NCI-H1105 (cell line): Measurements from ENCODE around the gene PAXIP1.
"Not testable (repeated sequence)": the region's sequence is repeated elsewhere in the genome, so short reads cannot be mapped to it uniquely, and the experiment has no call there.

Experiments
- DNase-seq: peaks from one replicate; lab custom pipeline; 2025; lab: John Stamatoyannopoulos, UW

The PAXIP1 gene

DNA sequence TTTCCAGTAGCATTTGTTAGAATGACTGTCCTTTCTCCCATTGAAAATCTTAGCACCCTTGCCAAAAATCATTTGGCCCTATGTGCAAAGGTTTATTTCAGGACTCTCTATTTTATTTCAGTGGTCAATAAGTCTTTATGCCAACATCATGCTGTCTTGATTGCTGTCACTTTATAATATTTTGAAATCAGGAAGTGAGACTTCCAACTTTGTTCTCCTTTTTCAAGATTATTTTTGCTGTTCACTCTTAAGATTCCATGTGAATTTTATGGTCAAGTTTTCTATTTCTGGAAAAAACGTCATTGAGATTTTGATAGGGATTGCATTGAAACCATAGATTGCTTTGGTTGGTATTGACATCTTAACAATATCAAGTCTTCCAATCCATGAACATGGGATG, 65.1 kb downstream of the PAXIP1 start:
- no peak for DNase-seq

DNA sequence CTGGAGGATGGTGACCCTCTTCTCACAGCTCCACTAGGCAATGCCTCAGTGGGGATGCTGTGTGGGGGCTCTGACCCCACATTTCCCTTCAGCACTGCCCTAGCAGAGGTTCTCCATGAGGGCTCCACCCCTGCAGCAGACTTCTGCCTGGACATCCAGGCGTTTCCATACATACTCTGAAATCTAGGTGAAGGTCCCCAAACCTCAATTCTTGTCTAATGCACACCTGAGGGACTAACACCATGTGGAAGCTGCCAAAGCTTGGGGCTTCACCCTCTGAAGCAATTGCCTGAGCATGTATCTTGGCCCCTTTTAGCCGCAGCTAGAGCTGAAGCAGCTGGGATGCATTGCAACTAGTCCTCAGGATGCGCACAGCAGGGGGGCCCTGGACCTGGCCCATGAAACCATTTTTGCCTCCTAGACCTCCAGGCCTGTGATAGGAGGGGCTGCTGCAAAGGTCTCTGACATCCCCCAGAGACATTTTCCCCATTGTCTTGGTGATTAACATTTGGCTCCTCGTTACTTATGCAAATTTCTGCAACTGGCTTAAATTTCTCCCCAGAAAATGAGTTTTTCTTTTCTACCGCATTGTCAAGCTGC, 68.5 kb downstream of the PAXIP1 start:
- DNase-seq: not testable (repeated sequence)

GRCh38 chr7:154931906-154932305, 71.0 kb downstream of the PAXIP1 start:
- no peak for DNase-seq

DNA sequence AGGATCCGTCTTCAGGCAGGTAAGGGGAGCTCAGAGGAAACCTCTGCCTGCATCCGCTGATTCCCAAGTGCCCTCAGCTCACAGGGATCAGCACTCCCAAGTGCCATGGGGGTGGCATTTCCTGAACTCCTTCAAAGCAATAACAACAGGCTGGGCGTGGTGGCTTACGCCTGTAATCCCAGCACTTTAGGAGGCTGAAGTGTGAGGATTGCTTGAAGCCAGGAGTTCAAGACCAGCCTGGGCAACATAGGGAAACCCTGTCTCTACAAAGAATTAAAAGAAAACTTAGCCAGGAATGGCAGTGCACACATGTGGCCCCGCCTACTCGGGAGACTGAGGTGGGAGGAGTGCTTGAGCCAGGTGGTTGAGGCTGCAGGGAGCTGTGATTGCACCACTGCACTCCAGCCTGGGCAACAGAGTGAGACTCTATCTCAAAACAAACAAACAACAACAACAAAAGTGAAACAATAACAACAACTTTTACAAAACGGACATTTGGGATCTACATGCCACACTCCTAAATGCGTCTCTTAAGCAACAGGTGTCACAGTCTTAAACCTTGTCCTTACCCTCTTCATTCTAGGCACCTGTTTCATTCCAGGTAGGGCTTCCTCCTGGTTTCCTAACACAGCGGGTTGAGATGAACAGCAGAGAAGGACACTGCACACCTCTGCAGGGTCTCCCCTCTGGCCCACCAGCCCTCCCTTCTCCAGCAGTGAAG, 73.8 kb downstream of the PAXIP1 start:
- no peak for DNase-seq

- peak; percentile 55 for DNase-seq
Measured at GRCh38 chr7:154928136-154929005, 74.6 kb downstream of the PAXIP1 start.

- peak; percentile 84 for DNase-seq
Measured at GRCh38 chr7:154927624-154928125, 75.2 kb downstream of the PAXIP1 start.

GRCh38 chr7:154922472-154922871, 80.5 kb downstream of the PAXIP1 start:
- not testable (repeated sequence) for DNase-seq

GRCh38 chr7:154919344-154920225, 83.3 kb downstream of the PAXIP1 start:
- DNase-seq: no peak

DNA sequence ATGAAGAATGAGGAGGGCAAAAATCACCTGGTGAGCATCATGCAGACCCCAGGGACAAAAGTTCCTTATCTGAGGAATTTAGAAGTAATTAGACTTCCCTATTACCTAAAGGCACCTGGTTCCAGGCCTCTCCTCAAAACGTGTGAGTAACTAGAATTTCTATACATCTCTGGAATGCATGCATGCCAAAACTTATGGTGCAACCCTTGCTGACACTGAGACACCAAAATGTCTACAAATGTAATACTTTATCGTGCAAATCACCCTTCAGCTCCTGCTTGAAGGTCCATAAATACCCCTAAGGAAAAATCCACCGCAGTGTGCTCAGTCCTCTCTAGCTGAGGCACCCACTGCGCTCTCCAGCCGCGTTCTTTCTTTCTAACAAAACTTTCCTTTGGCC, 84.2 kb downstream of the PAXIP1 start:
- DNase-seq: no peak

GRCh38 chr7:154918266-154918665, 84.7 kb downstream of the PAXIP1 start:
- DNase-seq: no peak

- no peak for DNase-seq
Measured at GRCh38 chr7:154917808-154918160, 85.1 kb downstream of the PAXIP1 start.

GRCh38 chr7:154916856-154917807, 85.8 kb downstream of the PAXIP1 start:
- peak; percentile 28 for DNase-seq

GRCh38 chr7:154916381-154916780, 86.5 kb downstream of the PAXIP1 start:
- no peak for DNase-seq

GRCh38 chr7:154915600-154915999, 87.3 kb downstream of the PAXIP1 start:
- no peak for DNase-seq

DNA sequence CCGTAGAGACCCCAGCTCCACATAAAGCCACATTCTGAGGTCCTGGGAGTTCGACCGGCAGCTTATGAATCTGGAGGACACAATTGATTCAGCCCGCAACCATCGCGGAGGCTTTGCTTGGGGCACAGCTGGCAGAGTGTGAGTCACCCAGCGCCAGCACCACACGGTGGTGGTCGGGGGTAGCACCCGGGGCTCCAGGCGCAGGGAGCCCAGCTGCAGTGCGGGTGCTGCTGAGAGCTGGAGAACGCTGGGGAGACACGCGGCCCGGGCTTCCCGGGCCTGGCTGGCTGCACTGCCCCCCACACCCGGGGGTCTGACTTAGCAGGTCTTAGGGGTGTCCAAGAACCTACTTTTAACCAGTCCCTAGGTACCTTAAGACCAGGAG, 87.9 kb downstream of the PAXIP1 start:
- DNase-seq: no peak

- no peak for DNase-seq
Measured at GRCh38 chr7:154914308-154914995, 88.5 kb downstream of the PAXIP1 start.

GRCh38 chr7:154913638-154914307, 89.2 kb downstream of the PAXIP1 start:
- peak; percentile 39 for DNase-seq

GRCh38 chr7:154912871-154913637, 89.9 kb downstream of the PAXIP1 start:
- no peak for DNase-seq
